Ishikawa (cell line): Measurements from ENCODE around the gene MYH16.

Experiments used
- EP300 ChIP-seq: IDR thresholded peaks from 2 replicates; pipeline ENCODE4 v1.6.1; 2012; ENCODE audit warnings: borderline replicate concordance
- MAX ChIP-seq: IDR thresholded peaks from 2 replicates; pipeline ENCODE4 v1.6.1; 2012
- RAD21 ChIP-seq: IDR thresholded peaks from 2 replicates; pipeline ENCODE4 v1.6.1; 2012; ENCODE audit warnings: low read depth
- REST ChIP-seq: IDR thresholded peaks from 2 replicates; pipeline ENCODE4 v1.6.1; 2012; ENCODE audit warnings: low read depth, mild to moderate bottlenecking
- TAF1 ChIP-seq: IDR thresholded peaks from 2 replicates; pipeline ENCODE4 v1.6.1; 2012; ENCODE audit warnings: low read depth, mild to moderate bottlenecking

- TF ChIP-seq REST (no peak), EP300 (no peak), RAD21 (no peak), TAF1 (no peak), MAX (no peak)
These were observed 40.4 kb upstream of the MYH16 start for GRCh38 chr7:99232082-99232770.
